Measurements from ENCODE around the gene TTC39C. TPM values are rescaled to one million over a fixed set of nuclear protein-coding genes. Genes with fewer than 3 reads are reported as not detected.

The TTC39C gene
- polyA plus RNA-seq, 3 donors, result 4.3 to 29.5 (median 8.3) TPM

GRCh38 chr18:24033641-24034412, 19.3 kb downstream of the TTC39C start:
- H3K9ac ChIP-seq (ENCODE audit: insufficient read depth, low read length, poor library complexity, severe bottlenecking), result no peak overlapping the region
- peaks cover 100% of the 10 kb centered on the region for H3K79me2 ChIP-seq (ENCODE audit: insufficient read depth, low read length)
- H3K9me3 Mint-ChIP-seq, result peaks cover 0 to 1% (median 0%) of the 10 kb centered on the region in 7 donors
- no peak overlapping the region for H3K4me2 ChIP-seq (replicated peaks; ENCODE audit: extremely low read depth, low read length, poor library complexity, severe bottlenecking)
- H3K36me3 ChIP-seq (replicated peaks in 1 of 2; ENCODE audit: control insufficient read depth in 1 of 2, insufficient read depth in 2 of 2, low read length in 2 of 2), result peaks cover 0 to 5% of the 10 kb centered on the region in 2 donors
- peak overlapping the region in 1 of 2 donors; percentile 51 for H3K27ac ChIP-seq (ENCODE audit: low read depth in 1 of 2, low read length in 2 of 2)
- WGBS (ENCODE audit: insufficient coverage), result 100% methylated on average over 1 of the region's 5 CpGs
- peaks cover 22% of the 10 kb centered on the region for H4K20me1 ChIP-seq (ENCODE audit: insufficient read depth, low read length)
- H3K9me3 ChIP-seq (replicated peaks in 1 of 2; ENCODE audit: control insufficient read depth in 1 of 2, insufficient read depth in 1 of 2, low read length in 2 of 2), result no peaks in the 10 kb centered on the region
- no peak for DNase-seq
- H3K27me3 Mint-ChIP-seq (ENCODE audit: low read depth in 3 of 3), result no peaks in the 10 kb centered on the region
- H3K4me1 Mint-ChIP-seq, result peaks cover 29% of the 10 kb centered on the region
- intact Hi-C loops (cut with micrococcal nuclease), result no loop called here
- no peak overlapping the region for H3K27ac Mint-ChIP-seq
- no peaks in the 10 kb centered on the region for H3K27me3 ChIP-seq (ENCODE audit: control insufficient read depth in 2 of 2, insufficient read depth in 2 of 2, low read length in 2 of 2)
- H3K4me3 Mint-ChIP-seq, result no peak overlapping the region
- peaks cover 12 to 19% of the 10 kb centered on the region in 2 donors for H3K4me1 ChIP-seq (ENCODE audit: control insufficient read depth in 1 of 2, insufficient read depth in 2 of 2, low read length in 2 of 2)
- TF ChIP-seq CTCF (IDR thresholded peaks at IDR 0.05), result no peak
- H2AFZ ChIP-seq (ENCODE audit: insufficient read depth, low read depth, low read length, poor library complexity, severe bottlenecking), result no peak overlapping the region
- H3K4me3 ChIP-seq (replicated peaks in 1 of 3; ENCODE audit: low read depth in 2 of 3, low read length in 3 of 3), result no peak overlapping the region
- H3K36me3 Mint-ChIP-seq, result peaks cover 4 to 11% of the 10 kb centered on the region in 2 donors

GRCh38 chr18:24035316-24035715, 20.8 kb downstream of the TTC39C start:
- Histone ChIP-seq H2AFZ (ENCODE audit: insufficient read depth, low read depth, low read length, poor library complexity, severe bottlenecking) (no peak overlapping the region), H3K27me3 (ENCODE audit: control insufficient read depth in 2 of 2, insufficient read depth in 2 of 2, low read length in 2 of 2) (no peaks in the 10 kb centered on the region), H3K27ac (ENCODE audit: low read depth in 1 of 2, low read length in 2 of 2) (no peak overlapping the region), H3K4me2 (replicated peaks; ENCODE audit: extremely low read depth, low read length, poor library complexity, severe bottlenecking) (no peak overlapping the region), H3K4me3 (replicated peaks in 1 of 3; ENCODE audit: low read depth in 2 of 3, low read length in 3 of 3) (no peak overlapping the region), H3K36me3 (replicated peaks in 1 of 2; ENCODE audit: control insufficient read depth in 1 of 2, insufficient read depth in 2 of 2, low read length in 2 of 2) (peaks cover 0 to 5% of the 10 kb centered on the region in 2 donors), H3K9me3 (replicated peaks in 1 of 2; ENCODE audit: control insufficient read depth in 1 of 2, insufficient read depth in 1 of 2, low read length in 2 of 2) (no peaks in the 10 kb centered on the region), H3K4me1 (ENCODE audit: control insufficient read depth in 1 of 2, insufficient read depth in 2 of 2, low read length in 2 of 2) (peaks cover 27 to 34% of the 10 kb centered on the region in 2 donors), H4K20me1 (ENCODE audit: insufficient read depth, low read length) (peaks cover 33% of the 10 kb centered on the region), H3K9ac (ENCODE audit: insufficient read depth, low read length, poor library complexity, severe bottlenecking) (no peak overlapping the region), H3K79me2 (ENCODE audit: insufficient read depth, low read length) (peaks cover 100% of the 10 kb centered on the region)
- Mint-ChIP-seq H3K4me1 (peaks cover 31% of the 10 kb centered on the region), H3K27me3 (ENCODE audit: low read depth in 3 of 3) (no peaks in the 10 kb centered on the region), H3K4me3 (no peak overlapping the region), H3K9me3 (peaks cover 0 to 1% (median 0%) of the 10 kb centered on the region in 7 donors), H3K36me3 (peaks cover 4 to 11% of the 10 kb centered on the region in 2 donors), H3K27ac (no peak overlapping the region)
- no peak for TF ChIP-seq CTCF (IDR thresholded peaks at IDR 0.05)
- WGBS (ENCODE audit: insufficient coverage), result 100% methylated on average over 1 of the region's 4 CpGs
- intact Hi-C loops (cut with micrococcal nuclease), result no loop called here
- no peak for DNase-seq

Data from CD14-positive monocyte (primary cell).